Measurements from ENCODE around the gene CCDC71.
A peak's percentile ranks its signal among the peaks of the same experiment; 100 is the strongest.

The CCDC71 gene

DNA sequence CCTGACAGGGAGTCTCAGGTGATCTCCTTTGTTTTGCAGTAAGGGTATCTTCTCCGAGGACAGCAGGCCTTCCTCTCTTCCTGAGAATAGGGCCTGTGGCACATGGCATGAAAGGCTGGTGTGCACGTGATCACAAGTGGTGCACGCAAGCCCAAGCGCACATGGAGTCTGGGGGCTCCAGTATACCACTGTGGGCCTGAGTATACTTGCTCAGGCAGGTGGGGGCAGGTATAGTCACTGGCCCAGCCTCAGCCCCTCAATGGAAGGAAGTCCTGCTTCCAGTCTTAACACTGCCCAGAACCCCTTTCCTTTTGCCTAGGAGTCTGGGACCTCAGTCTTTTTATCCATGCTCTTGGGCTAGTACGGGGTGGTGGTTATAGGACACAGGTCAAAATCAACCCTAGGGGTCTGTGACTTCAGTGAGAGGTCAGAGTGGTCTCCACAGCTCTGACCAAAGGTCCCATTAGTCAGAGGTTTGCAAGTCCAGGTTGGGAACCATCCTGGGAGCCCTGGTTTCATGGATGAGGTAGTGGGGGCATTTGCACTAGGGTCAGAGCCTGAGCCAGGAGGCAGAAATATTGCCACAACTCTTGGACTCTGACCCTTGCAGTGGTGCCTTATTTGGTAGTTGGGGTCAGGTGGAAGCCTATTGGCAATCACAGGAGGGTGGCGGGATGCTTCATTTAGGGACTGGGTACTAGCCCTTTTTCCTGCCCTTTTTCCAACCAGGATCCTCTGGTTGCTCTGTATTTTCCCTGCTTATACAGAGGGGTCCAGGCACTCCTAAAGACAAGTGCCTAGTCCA, 823 bp upstream of the CCDC71 start:
- DNase-seq: no peak

DNA sequence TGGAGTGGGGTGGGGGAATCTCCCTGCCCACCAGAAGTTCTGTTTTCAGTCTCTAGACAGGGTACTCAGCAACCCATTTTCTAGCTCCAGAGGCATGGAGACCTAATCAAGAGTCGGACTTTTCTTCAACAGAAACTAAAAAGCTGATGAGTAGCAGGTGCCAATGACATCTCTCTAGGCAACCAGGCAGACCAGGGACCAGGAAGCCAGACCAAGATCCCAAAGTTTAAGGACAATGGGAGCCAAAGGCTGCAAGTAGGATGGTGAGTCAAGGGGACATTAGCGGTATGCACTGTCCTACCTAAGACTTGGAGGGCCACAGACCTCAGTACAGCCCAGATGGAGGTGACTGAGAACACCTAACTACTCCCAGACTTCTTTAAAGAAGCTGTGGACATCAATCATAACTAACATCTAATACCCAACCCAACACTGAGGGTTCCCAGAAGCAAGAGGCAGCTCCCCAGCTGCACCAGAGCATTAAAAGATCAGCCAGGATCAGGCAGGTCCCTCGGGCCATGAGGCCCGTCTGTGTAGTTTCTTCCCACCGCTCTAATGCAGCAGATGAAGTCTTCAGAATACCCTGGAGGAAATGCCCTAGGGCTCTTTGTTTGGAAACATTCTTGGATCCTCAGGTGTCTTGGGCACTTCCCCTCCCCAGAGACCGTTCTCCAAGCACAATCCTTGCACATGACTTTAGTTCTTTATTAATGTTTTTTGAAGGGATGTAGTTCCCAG, 979 bp downstream of the CCDC71 start:
- no peak for DNase-seq

DNA sequence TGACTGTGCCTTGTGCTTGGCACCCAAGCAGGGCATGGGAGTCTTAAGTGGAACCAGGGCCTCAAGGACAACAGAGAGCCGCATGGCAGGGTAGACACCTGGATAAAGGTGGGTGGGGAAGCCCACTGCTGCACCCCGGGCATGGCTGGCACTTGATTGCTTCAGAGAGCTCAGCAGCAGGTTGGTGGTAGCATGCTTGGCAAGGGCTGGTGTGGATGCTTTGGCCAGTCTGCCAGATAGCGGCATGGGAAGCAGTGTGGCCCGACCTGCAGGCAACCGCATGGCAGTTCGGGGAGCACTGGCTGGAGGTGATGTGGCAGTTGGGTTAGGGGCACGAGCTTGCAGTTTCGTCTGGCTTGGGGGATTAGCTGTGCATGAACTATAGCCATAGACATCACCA, 2.5 kb downstream of the CCDC71 start:
- no peak for DNase-seq

DNA sequence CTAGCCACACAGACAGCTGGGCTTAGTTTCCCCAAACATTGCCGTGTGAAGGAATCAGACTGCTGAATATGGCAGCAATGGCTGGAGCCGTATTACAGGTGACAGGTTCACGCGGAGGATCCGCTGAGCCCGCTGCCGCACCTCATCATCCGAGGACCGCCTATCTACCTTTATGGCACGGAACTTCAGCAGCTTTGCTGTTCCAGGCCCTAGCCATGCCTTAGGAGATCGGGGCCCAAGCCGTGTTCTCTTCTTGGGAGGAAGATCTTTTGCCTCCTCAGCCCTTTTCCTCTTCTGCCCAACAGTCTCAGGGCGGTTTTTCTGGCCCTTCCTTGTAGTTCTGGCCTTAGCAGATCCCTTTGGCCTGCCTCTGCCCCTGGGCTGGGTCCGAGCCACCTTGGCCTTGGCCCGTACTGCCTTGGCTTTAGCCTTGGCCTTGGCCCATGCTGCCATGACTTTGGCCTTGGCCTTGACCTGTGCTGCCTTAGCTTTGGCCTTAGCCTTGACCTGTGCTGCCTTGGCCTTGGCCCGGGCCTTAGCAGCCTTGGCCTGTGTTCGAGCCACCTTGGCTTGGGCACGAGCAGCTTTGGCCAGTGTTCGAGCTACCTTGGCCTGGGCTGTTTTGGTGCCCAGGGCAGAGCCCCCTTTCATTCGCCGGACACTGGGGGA, 3.2 kb downstream of the CCDC71 start:
- no peak for DNase-seq

DNA sequence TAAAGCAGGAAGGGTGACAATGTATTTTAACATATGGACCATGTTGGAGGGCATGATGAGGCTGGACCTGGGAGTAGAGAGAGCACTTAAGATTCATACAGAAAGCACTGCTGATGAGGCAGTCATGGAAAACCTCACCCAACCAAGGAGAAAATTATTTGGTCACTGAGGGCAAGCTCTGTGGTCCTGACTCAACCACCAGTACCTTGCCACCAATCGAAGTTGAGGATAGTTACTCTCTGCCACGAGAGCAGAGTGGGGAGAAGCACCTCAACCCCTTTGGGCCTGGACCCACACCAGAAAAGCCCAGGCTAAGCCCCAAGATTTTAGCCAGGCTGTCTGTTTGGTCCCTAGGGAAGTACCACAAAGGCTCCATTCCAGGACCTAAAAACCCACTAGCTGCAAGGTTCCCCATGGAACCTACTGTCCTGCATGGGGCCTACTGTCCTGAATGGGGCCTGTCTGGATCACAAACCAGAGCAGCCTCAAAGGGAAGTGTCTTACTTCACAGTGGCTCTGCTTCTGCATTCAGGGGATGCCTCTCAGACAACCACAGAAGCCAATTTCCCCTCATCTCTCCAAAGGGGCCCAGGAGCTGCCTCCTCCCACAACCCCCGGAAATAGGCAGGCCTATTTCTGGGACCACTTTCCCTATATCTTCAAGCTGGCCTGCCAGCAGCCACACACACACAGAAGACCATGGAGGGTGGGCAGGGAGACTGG, 4.2 kb downstream of the CCDC71 start:
- no peak for DNase-seq

DNA sequence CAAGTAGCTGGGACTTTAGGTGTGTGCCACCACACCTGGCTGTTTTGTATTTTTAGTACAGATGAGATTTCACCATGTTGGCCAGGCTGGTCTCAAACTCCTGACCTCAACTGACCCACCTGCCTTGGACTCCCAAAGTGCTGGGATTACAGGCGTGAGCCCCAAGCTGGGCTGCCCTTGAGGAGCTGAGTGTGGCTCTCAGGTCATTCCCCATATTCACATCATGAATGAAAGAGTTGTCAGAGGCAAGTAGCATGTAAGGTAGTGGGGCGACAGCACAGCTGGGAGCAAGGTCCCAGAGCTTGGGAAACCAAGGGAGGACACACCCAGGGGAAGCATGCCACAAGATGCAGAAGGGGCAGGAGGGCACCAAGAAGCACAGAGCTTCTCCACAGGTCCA, 4.9 kb downstream of the CCDC71 start:
- no peak for DNase-seq

DNA sequence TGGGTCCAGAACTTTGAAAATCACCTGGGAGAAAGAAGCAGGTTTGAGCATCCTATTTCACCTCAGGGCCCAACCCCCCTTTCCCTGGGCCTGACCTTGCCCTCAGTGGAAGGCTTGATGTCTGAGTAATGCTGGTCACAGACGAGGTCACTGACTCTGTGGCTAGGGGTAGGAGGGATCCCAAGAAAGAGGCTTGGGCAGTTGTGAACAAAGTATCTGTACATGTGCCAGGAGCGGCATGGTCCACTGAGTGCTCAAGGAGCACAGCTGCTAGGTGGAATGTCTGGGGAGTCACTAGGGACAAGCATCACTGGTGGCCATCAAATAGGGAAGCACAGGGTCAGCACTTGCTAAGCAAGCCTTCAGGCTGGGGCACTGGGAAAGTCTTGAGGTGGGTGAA, 7.3 kb downstream of the CCDC71 start:
- DNase-seq: no peak

DNA sequence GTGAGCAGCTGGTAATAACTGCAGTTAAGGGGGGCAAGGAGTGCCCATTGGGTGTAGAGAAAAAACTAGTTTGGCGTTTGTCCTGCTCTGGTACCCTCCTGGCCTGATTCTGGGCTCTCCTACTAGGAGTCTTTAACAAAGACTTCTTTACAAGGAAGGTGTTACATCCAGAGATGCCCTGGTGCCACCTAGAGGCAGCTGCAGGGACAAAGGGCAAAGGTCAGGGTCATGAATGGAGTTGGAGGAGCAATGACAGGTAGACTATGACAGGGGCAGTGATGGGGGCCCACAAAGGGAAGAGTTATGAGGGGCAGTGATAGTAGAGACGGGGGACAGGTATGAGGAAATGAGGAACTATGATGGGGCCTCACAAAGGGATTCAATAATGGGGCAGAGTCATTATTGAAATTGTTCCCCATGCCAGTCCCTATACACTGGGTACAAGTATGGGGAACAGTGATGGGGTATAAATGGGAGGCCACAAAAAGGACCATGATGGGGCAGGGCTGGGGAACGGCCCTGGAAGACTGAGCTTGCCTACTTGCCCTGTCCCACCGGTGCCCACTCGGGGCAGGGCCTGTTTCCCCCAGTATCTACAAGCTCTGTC, 7.9 kb downstream of the CCDC71 start:
- no peak for DNase-seq

DNA sequence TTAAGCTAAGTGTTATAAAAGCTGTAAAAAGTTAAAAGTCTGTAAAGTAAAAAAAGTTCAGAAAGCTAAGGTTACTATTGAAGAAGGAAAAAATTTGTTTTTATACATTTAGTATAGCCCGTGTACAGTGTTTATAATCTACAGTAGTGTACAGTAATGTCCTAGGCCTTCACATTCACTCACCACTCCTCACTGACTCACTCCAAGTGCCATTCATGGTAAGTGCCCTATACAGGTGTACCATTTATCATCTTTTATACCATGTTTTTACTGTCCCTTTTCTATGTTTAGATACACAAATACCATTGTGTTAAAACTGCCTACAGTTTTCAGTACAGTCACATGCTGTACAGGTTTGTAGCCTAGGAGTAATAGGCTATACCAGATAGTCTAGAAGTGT, 8.8 kb downstream of the CCDC71 start:
- no peak for DNase-seq

DNA sequence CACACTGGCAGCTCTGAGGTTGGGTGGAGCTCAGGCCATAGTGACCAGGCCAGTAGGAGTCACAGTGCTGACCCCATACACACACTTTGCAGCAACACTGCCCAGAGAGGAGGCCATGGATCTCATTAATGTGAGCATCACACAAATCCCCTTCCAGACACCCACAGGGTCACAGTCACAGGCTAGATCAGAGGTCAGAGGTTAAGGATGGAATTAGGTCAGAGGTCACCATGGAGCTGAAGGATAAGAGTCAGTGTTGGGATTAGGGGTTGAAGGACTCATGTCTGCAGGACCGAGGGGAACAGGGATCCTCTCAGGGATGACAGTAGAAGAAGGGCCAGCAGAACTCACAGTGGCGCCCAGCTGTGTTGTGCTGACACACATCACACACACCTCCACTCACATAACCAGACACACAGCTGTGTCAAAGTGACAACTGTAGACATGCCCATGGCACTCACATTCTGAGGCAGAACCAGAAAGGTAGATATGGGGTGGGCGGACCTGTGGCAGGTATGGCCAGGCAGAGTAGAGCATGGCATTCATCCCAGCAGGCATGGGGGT, 12.7 kb downstream of the CCDC71 start:
- DNase-seq: no peak

DNA sequence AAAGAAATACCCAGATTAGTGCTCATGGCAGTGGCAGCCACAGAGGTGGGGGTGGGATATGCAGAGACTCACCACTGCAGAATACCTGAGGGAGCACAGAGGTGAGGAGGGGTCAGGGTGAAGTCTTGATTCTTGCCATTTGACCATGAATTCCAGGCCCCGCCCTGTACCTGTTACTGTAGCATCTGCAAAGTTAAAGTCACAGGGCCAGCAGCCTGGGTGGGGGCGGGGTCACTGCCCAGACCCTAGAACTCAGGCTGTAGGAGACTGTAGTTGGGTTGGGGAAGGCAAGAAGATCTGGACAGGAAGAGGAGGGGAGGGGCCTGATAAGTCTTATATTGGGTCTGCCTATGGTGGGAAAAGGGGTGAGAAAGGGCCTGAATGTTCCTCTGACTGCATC, 14.5 kb downstream of the CCDC71 start:
- DNase-seq: no peak

DNA sequence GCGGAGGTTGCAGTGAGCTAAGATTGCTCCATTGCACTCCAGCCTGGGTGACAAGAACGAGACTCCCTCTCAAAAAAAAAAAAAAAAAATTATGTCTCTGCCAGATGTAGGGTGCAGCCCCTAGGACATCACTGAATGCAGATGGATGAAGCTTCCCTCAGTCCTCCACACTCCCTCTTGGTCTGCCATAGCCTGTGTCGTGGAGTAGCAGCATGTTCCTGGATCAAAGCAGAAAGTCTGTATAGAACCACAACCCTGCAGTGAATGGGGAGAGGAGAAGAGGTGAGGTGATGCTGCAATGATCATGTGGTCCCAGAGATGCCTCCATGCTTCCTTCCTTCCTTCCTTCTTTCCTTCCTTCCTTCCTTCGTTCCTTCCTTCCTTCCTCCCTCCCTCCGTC, 18.0 kb downstream of the CCDC71 start:
- no peak for DNase-seq

DNA sequence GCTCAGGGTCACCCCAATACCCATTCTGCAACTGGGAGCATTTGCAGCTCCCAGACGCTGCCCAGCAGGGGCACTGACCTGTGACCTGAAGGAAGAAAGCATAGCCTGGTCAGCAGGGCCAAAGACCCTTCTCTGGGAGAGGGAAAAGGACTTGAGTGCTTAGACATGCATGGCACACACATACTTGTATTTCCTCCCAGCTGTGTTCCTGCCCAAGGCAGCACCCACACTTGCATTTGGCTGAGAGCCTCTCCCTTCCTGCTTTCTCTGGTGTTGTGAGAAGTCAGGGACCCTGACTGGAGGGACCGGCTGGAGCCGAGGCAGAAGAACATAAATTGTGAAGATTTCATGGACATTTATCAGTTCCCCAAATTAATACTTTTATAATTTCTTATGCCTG, 26.1 kb downstream of the CCDC71 start:
- no peak for DNase-seq

DNA sequence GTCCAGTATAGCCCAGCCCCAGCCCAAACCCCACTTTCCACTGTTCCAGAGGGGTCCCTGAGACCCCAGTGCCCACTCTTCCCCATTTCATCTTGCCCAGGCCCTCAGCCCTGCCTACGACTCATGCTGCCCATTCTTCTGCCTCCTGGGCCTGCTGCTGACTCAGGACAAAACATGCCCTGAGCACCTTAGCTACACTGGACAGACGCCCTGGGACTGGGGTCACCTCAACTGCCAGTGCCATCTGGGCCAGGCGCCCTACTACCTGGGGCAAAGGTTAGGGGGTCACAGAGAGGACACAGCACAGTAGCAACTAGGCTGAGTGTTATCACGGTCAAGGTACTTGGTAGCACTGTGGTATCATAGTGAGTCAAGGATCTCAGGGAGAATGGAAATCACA, 30.6 kb downstream of the CCDC71 start:
- DNase-seq: no peak

DNA sequence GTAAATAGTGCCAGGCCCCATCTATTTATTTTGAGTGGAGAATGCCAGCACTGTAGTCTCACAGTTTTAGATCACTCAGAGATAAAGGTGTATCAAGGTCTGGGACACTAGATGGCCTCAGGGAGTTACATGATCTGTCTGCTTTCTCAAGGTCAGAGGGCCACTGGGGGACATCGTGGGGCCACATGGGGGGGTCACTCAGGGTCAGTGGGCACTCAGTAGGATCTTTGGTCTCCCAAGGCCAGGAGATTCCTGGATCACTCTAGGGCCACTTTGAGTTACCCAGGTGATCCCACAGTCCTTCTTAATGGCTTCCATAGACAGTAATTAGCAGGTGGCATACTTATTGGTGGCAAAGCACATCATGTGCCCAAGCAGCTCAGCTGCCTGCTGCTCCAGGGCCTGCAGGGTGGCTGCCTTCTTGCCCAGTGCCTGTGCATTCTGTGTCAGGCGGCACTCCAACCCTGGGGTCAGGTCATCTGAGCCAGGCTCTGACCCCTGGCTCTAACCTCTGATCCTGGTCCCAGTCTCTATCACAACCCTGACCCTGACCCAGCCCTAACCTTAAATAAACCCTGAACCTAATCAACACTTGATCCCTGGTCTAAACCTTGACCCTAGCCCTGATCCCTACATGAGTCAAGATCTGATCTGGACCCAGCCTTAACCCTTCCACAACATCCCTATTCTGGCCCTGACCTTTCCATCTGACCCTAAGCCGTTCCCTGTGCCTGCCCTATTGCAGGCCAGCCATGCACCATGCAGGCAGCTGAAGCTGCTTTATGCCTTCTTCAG, 31.5 kb downstream of the CCDC71 start:
- DNase-seq: no peak

DNA sequence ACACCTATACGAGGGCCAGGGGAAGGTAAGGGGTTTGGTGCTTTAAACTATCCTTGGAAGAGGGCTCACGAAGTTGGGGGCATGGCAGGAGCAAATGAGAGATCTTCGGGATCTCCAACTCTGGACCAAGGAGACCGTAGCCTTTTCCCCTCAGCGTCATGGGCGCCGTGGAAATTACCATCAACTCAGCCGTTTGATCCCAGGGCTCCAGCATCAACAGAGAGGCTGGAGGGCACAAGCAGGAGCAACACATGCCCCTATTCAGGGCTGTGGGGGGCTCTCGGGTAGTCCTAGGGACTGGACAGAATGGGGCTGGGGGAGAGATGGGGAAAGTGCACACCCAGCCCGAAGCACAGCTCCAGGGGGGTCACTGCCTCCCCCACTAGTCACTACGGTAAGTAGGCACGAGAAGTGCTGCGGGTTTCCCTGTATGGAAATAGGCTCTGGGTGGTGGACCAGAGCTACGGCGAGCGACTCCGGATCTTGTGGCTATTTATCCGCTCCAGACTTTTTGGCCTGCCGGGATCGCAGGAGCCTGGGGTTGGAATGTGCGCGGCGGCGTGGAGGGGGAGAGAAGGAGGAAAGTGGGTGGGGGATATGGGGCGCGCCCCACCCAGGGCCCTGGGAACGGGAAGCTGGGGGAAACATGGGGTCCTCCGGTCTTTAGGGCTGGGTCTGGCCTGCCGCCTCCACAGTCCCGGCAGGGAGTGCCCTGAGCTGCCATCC, 32.7 kb downstream of the CCDC71 start:
- peak; percentile 76 for DNase-seq

DNA sequence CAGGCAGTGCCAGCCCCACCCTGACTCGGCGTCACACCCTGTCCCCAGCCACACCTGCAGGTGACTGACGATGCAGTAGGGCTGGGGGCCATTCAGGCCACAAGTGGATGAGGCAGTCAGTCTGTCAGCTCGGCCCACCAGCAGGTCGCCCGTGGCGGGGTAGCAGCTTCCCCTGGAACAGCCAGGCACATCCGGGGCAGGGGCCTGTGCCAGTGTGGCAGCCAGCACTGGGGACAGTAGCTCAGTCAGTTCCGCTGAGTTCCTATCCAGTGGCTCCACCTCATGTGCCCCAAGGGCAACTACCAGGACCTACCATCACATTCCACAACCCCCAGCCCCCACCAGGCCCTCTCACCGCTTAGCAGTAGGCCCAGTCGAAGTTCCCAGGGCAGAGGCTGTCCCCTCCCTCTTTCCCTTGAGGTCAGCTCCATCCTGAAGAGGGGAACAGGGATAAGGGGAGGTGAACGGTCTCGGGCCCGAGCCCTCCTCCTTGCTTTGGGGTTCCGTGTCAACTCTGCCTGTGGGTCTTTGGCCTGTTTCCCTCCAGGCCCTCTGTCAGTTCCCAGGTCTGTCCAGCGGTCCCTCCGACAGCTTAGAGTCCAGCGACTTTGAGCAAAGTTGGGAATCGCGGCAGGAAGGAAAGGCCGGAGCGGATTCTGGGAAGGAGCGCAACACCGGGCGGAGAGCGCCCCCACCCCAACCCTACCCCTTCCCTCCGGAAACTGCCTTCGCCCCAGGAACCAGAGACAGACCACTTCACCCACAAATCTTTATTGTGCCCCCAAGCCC, 33.5 kb downstream of the CCDC71 start, which contains the start of gene LAMB2:
TSS of gene LAMB2 (minus strand) at position 614 of the 789 bp plus-strand sequence. CDS start at position 431, 183 bp downstream.
- peak; percentile 40 for DNase-seq

DNA sequence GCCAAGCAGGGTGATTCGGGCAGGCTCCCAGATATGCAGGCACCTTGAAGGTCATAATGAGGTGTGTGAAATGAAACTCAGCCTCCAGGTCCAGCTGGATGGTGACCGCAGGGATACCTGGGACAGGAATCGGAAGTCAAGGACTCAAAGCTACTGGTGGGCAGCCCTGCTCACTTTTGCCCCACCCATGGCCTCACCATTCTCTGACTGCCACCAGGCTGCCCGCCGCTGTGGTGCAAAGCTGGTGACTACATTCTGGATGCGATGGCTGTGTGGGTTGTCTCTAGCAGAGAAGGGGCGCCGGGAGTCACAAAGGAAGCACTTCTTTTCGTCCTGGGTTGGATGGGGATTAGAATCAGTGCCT, 34.1 kb downstream of the CCDC71 start:
- no peak for DNase-seq

DNA sequence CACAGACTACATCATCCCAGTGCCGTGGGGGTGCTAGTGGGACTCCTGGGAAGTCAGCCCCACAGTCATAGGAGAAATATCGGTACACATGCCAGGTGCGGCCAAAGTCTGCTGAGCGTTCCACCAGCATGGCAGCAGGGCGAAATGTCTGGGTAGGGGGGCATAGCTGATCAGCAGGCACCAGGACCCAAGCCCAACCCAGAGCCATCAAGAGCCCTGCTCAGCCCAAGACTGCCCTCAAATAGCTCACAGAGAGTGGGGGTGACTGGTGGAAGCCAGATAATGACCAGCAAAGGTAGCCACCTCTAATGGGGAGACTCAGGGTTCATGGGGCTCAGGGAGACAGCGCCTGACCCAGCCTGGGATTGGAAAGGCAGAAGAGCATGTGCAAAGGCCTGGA, 34.6 kb downstream of the CCDC71 start:
- DNase-seq: no peak

DNA sequence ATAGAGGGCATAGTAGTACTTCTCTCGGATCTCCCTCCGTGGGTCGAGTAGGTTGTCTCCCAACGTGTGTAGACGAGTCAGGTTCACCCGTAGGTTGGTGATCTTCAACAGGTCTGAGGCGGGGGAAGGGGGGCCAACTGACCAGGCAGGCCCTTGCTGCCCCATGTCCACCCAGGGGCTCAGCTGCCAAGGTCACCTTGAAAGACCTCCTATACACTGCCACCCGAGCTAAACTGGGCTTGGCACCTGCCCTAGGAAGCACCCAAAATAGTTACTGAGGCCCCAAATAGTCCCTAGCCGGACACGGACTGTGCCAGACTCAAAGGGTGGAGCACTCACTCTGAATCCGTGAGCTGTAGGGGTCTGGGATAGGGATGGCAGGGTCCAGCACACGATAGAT, 35.1 kb downstream of the CCDC71 start:
- DNase-seq: no peak
